Keratinocyte (primary cell): Measurements from ENCODE around the gene ZNF581.

Experiments
- CTCF ChIP-seq, 3 experiments: IDR thresholded peaks in 1 of 3; conservative IDR thresholded peaks in 1 of 3; optimal IDR thresholded peaks in 1 of 3; 2 replicates in 2 of 3; 3 replicates in 1 of 3; pipeline versions ENCODE3 to v1.5.1; 2011; ENCODE audit warnings: low read length in 3 of 3, mild to moderate bottlenecking in 3 of 3, moderate library complexity in 2 of 3, control low read depth in 1 of 3, inconsistent platforms in 1 of 3; ENCODE audit not compliant: insufficient read depth in 2 of 3; ENCODE audit errors: extremely low read depth in 1 of 3
- EZH2 ChIP-seq: IDR thresholded peaks from one replicate; pipeline ENCODE4 v1.6.1; 2012; ENCODE audit warnings: inconsistent platforms, mild to moderate bottlenecking, low read length, moderate library complexity

GRCh38 chr19:55643887-55644176, 383 bp downstream of the ZNF581 start:
- TF ChIP-seq CTCF (optimal IDR thresholded peaks at IDR 0.05 in 1 of 3, IDR thresholded peaks at IDR 0.05 in 1 of 3, conservative IDR thresholded peaks at IDR 0.05 in 1 of 3; ENCODE audit: extremely low read depth in 1 of 3, insufficient read depth in 2 of 3, low read length in 3 of 3) (no peak), EZH2 (no peak)
